Stimulated activated CD4-positive, alpha-beta T cell treated with anti-CD3 and anti-CD28 coated beads, Interleukin-1b, Interleukin-23, amount 100 ng/mL, for 1 hour (primary cell): ENCODE results near the gene RAMP3.

Experiments
- DNase-seq, 2 donors: peaks; one replicate each; pipeline ENCODE4 v3.0.0-alpha.2; 2020; ENCODE audit warnings: low read depth in 2 of 2

The RAMP3 gene

GRCh38 chr7:45179666-45180065 lies 22.1 kb downstream of the RAMP3 start:
- no peak for DNase-seq

- no peak for DNase-seq
Observed at GRCh38 chr7:45180084-45180986, 22.7 kb downstream of the RAMP3 start.

GRCh38 chr7:45181286-45181960 lies 23.8 kb downstream of the RAMP3 start:
- DNase-seq: no peak

- DNase-seq: no peak
Observed at GRCh38 chr7:45181991-45182855, 24.6 kb downstream of the RAMP3 start.

GRCh38 chr7:45182856-45183710 lies 25.5 kb downstream of the RAMP3 start:
- no peak for DNase-seq

GRCh38 chr7:45183711-45184210 lies 26.2 kb downstream of the RAMP3 start:
- DNase-seq: no peak

- DNase-seq: no peak
Observed at GRCh38 chr7:45184326-45185027, 26.9 kb downstream of the RAMP3 start.

- DNase-seq: no peak
Observed at GRCh38 chr7:45185028-45185863, 27.7 kb downstream of the RAMP3 start.

- no peak for DNase-seq
Observed at GRCh38 chr7:45185864-45186250, 28.3 kb downstream of the RAMP3 start.

GRCh38 chr7:45186261-45186813 lies 28.7 kb downstream of the RAMP3 start:
- no peak for DNase-seq

- DNase-seq: no peak
Observed at GRCh38 chr7:45187089-45187945, 29.7 kb downstream of the RAMP3 start.

- DNase-seq: no peak
Observed at GRCh38 chr7:45187946-45188411, 30.4 kb downstream of the RAMP3 start.

GRCh38 chr7:45188736-45189135 lies 31.1 kb downstream of the RAMP3 start:
- DNase-seq: no peak

GRCh38 chr7:45189151-45189970 lies 31.8 kb downstream of the RAMP3 start:
- no peak for DNase-seq

- DNase-seq: no peak
Observed at GRCh38 chr7:45190406-45191165, 33.0 kb downstream of the RAMP3 start.

GRCh38 chr7:45191396-45191795 lies 33.8 kb downstream of the RAMP3 start:
- DNase-seq: no peak
